Nephron (organoid): ENCODE results near the gene RIPPLY2.

Experiments
- H3K27ac Mint-ChIP-seq, 3 experiments: 2 replicates each; pipeline ENCODE4 v1.8.0; 2020; ENCODE audit warnings: mixed read lengths in 3 of 3, mild to moderate bottlenecking in 2 of 3, moderate library complexity in 1 of 3
- H3K27me3 Mint-ChIP-seq: 2 replicates; pipeline ENCODE4 v1.8.0; 2021; ENCODE audit warnings: low read depth, mild to moderate bottlenecking, moderate library complexity, mixed read lengths
- H3K36me3 Mint-ChIP-seq: 2 replicates; pipeline ENCODE4 v1.8.0; 2020; ENCODE audit warnings: low read depth, mixed read lengths
- H3K4me1 Mint-ChIP-seq: 2 replicates; pipeline ENCODE4 v1.8.0; 2020; ENCODE audit warnings: mixed read lengths
- H3K4me3 Mint-ChIP-seq, 3 experiments: 2 replicates each; pipeline ENCODE4 v1.8.0; 2020; ENCODE audit warnings: mild to moderate bottlenecking in 3 of 3, mixed read lengths in 3 of 3, moderate library complexity in 2 of 3
- H3K9me3 Mint-ChIP-seq: 2 replicates; pipeline ENCODE4 v1.8.0; 2020; ENCODE audit warnings: mixed read lengths
- CTCF ChIP-seq, 3 experiments: fragments of 200-600 bp; sonication (generic); IDR thresholded peaks; one replicate each; pipeline ENCODE4 v1.5.0; 2021; ENCODE audit warnings: antibody characterized with exemption in 3 of 3; ENCODE audit not compliant: unreplicated experiment in 3 of 3

Gene RIPPLY2

GRCh38 chr6:83815631-83816272 lies 37.4 kb upstream of the RIPPLY2 start:
- Mint-ChIP-seq H3K9me3 (no peaks in the 10 kb centered on the region), H3K4me1 (no peaks in the 10 kb centered on the region), H3K27me3 (no peaks in the 10 kb centered on the region), H3K4me3 (no peak overlapping the region), H3K36me3 (no peaks in the 10 kb centered on the region), H3K27ac (no peak overlapping the region)
- no peak for TF ChIP-seq CTCF (IDR thresholded peaks at IDR 0.05; ENCODE audit: unreplicated experiment in 3 of 3)

- no peaks in the 10 kb centered on the region for H3K27me3 Mint-ChIP-seq
- H3K9me3 Mint-ChIP-seq: no peaks in the 10 kb centered on the region
- no peaks in the 10 kb centered on the region for H3K36me3 Mint-ChIP-seq
- TF ChIP-seq CTCF (IDR thresholded peaks at IDR 0.05; ENCODE audit: unreplicated experiment in 3 of 3): no peak
- no peak overlapping the region for H3K27ac Mint-ChIP-seq
- peaks cover 4% of the 10 kb centered on the region for H3K4me1 Mint-ChIP-seq
- H3K4me3 Mint-ChIP-seq: no peak overlapping the region
Observed at GRCh38 chr6:83822629-83823169, 30.5 kb upstream of the RIPPLY2 start.

- no peak overlapping the region for H3K27ac Mint-ChIP-seq
- no peaks in the 10 kb centered on the region for H3K9me3 Mint-ChIP-seq
Observed at GRCh38 chr6:83824388-83824801, 28.8 kb upstream of the RIPPLY2 start.

GRCh38 chr6:83824831-83825230 lies 28.3 kb upstream of the RIPPLY2 start:
- Mint-ChIP-seq H3K4me1 (peaks cover 4% of the 10 kb centered on the region), H3K36me3 (no peaks in the 10 kb centered on the region), H3K9me3 (no peaks in the 10 kb centered on the region), H3K4me3 (no peak overlapping the region), H3K27me3 (no peaks in the 10 kb centered on the region), H3K27ac (no peak overlapping the region)
- no peak for TF ChIP-seq CTCF (IDR thresholded peaks at IDR 0.05; ENCODE audit: unreplicated experiment in 3 of 3)

More at GRCh38 chr6:83824388-83824801, 28.8 kb upstream of the RIPPLY2 start:
- H3K4me1 Mint-ChIP-seq: peaks cover 4% of the 10 kb centered on the region
- H3K27me3 Mint-ChIP-seq: no peaks in the 10 kb centered on the region
- H3K4me3 Mint-ChIP-seq: no peak overlapping the region
- no peak for TF ChIP-seq CTCF (IDR thresholded peaks at IDR 0.05; ENCODE audit: unreplicated experiment in 3 of 3)
- H3K36me3 Mint-ChIP-seq: no peaks in the 10 kb centered on the region

GRCh38 chr6:83827050-83827449 lies 26.1 kb upstream of the RIPPLY2 start:
- Mint-ChIP-seq H3K4me3 (no peak overlapping the region), H3K36me3 (no peaks in the 10 kb centered on the region), H3K4me1 (peaks cover 4% of the 10 kb centered on the region)

More at GRCh38 chr6:83827050-83827449, 26.1 kb upstream of the RIPPLY2 start:
- no peaks in the 10 kb centered on the region for H3K27me3 Mint-ChIP-seq
- H3K9me3 Mint-ChIP-seq: peaks cover 4% of the 10 kb centered on the region
- no peak overlapping the region for H3K27ac Mint-ChIP-seq
- no peak for TF ChIP-seq CTCF (IDR thresholded peaks at IDR 0.05; ENCODE audit: unreplicated experiment in 3 of 3)
